G401 (cell line): ENCODE results near the gene OPA3. TPM values are rescaled to one million over a fixed set of nuclear protein-coding genes. Genes with fewer than 3 reads are reported as not detected.
"Not testable (repeated sequence)": the region's sequence is repeated elsewhere in the genome, so short reads cannot be mapped to it uniquely, and the experiment has no call there.

Experiments used
- DNase-seq: peaks from one replicate; pipeline ENCODE4 v3.0.0-alpha.2; 2015; ENCODE audit warnings: low spot score
- in situ Hi-C: cut with HindIII; loops from 2 replicates; pipeline ENCODE4 v1.10.0; 2016; ENCODE audit warnings: low sequenced_read_pairs, mixed read lengths
- total RNA-seq: library from RNA; depleted of rRNA; stranded (reverse); fragments of >200 nt; shearing (Covaris generic); gene quantifications from 2 replicates; pipeline ENCODE4 v1.2.3, GENCODE V29; 2014

The OPA3 gene
- total RNA-seq, 1 experiment from 2014 or later, result 14.4 TPM

GRCh38 chr19:45528149-45528743, 56.4 kb downstream of the OPA3 start:
- peak; percentile 50 for DNase-seq
- in situ Hi-C loops, result no loop called here

DNA sequence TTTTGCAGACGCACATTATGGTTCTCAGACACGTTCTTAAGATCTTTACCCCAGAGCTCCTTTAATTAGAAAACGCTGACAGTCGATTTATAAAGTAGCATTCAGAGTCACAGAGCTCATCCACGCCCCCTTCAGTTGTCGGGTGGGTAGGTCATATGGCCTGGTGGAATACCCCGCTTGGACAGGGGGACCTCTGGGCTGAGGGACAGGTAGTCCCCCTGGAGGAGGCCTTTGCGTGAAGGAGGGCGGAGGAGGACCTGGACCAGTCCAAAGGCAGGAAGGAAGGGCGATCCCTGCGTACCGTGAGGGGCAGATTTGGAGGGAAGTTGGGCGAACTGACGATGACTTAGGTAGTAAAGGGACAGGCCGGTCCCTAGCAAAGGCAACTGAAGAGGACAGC, 56.9 kb downstream of the OPA3 start:
- no peak for DNase-seq
- in situ Hi-C loops, result no loop called here

DNA sequence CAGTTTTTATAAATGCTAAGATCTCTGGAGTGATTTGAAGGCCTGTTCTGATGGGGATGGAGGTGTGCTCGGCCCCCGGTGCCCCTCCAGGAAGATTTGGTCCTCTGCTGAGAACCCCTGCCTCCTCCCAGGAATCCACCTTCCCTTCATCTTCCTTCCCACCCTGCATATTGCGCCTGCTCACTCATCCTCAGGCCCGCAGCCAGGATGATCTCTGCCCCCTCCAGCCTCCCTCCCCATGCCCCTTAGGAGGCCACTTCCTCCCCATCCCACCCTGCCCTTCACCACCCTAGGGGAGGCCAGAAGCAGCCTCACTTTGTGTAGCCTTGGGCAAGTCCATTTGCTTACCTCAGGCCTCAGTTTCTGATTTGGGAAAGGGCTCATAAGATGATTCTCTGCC, 57.6 kb downstream of the OPA3 start:
- in situ Hi-C loops, result no loop called here
- DNase-seq, result no peak

DNA sequence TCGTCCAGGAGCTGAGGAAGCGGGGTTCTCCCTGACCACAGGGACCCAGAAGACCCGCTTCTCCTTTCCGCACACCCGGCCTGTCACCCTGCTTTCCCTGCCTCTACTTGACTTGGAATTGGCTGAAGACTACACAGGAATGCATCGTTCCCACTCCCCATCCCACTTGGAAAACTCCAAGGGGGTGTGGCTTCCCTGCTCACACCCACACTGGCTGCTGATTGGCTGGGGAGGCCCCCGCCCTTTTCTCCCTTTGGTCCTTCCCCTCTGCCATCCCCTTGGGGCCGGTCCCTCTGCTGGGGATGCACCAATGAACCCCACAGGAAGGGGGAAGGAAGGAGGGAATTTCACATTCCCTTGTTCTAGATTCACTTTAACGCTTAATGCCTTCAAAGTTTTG, 58.5 kb downstream of the OPA3 start:
- in situ Hi-C loops, result no loop called here
- peak; percentile 70 for DNase-seq

- in situ Hi-C loops, result no loop called here
Measured at GRCh38 chr19:45524575-45525129, 60.0 kb downstream of the OPA3 start.

GRCh38 chr19:45523642-45524256, 60.9 kb downstream of the OPA3 start:
- in situ Hi-C loops, result no loop called here
- DNase-seq, result peak; percentile 95

More at GRCh38 chr19:45524575-45525129, 60.0 kb downstream of the OPA3 start:
- no peak for DNase-seq

- in situ Hi-C loops, result no loop called here
Measured at GRCh38 chr19:45522010-45522941, 62.3 kb downstream of the OPA3 start.

DNA sequence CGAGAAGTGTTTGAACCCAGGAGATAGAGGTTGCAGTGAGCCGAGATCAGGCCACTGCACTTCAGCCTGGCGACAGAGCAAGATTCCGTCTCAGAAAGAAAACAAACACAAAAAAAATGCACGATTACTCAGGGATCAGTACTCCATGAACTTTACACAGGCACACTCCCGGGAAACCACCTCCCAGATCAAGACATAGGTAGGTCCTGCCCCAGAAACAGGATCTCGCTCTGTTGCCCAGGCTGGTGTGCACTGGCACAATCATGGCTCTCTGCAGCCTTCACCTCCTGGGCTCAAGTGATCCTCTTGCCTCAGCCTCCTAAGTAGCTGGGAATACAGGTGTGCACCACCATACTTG, 66.2 kb downstream of the OPA3 start:
- in situ Hi-C loops, result no loop called here
- no peak for DNase-seq

More at GRCh38 chr19:45522010-45522941, 62.3 kb downstream of the OPA3 start:
- DNase-seq, result no peak

- in situ Hi-C loops, result no loop called here
Measured at GRCh38 chr19:45517641-45518468, 66.7 kb downstream of the OPA3 start.

GRCh38 chr19:45517238-45517637, 67.4 kb downstream of the OPA3 start:
- DNase-seq, result no peak
- in situ Hi-C loops, result no loop called here

More at GRCh38 chr19:45517641-45518468, 66.7 kb downstream of the OPA3 start:
- no peak for DNase-seq

GRCh38 chr19:45515807-45516401, 68.7 kb downstream of the OPA3 start:
- in situ Hi-C loops, result no loop called here
- DNase-seq, result no peak

DNA sequence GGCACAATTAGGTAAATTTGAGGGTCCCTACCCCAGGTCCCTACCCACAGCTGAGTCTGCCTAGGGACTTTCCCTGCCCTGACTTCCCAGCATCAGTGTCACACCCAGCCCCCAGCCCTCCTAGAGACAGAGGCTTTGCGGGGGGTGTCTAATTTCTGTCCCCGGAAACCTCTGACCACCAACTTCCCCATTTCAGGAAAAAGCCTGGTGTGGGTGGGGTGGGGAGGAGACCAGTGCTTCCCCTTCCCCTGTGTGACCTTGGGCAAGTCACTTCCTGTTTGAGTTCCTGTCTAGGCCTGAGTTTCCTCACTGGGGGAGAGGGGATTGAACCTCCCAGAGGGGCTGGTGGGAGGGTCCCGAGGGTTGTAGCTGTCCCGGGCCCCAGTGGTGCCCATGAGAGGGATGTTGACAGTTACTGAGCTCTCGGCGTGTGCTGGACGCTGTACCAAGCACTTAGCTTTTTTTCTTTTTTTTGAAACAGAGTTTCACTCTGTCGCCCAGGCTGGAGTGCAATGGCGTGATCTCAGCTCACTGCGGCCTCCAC, 69.4 kb downstream of the OPA3 start:
- DNase-seq, result no peak
- in situ Hi-C loops, result no loop called here

GRCh38 chr19:45514376-45515051, 70.1 kb downstream of the OPA3 start:
- in situ Hi-C loops, result no loop called here
- no peak for DNase-seq

DNA sequence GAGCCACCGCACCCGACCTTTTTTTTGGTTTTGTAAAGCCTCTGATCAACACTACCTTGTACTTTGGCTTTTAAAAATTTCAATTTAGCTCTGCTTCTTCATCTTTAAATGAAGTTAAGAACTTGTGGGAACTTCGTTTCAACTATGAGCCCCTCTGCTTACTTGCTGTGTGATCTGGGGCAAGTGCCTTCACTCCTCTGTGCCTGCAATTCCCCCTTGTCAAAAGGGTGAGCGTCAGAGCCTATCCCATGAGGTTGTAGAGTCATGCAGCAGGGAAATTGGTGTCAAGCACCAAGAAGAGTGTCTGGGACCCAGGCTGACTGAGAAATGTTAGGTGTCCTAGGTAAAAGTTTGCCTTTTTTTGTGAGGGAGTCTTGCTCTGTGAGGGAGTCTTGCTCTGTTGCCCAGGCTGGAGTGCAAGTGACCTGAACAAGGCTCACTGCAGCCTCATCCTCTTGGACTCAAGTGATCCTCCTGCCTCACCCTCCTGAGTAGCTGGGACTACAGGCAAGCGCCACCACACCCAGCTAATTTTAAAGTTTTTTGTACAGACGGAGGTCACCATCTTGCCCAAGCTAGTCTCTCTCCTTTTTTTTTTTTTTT, 71.6 kb downstream of the OPA3 start:
- in situ Hi-C loops, result no loop called here

DNA sequence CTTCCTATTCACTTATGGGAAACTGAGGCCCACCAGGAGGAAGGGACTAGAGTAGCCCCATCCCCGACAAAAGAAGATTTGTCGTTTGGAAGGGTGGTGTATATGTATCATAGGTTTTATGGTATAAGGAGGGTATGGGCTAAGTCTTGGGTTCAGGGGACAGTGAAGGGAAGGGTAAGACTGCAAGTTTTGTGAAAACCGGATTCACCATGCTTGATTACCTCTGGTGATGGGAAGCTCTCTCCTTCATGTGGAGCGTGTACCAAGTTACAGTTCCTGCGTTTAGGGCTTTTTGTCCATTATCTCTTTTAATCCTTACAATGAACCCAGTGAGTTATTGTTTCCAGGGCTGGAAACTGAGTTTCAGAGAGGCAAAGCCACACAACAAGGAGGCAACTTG, 73.5 kb downstream of the OPA3 start:
- in situ Hi-C loops, result no loop called here

More for the DNA sequence above, 71.6 kb downstream of the OPA3 start:
- no peak for DNase-seq

DNA sequence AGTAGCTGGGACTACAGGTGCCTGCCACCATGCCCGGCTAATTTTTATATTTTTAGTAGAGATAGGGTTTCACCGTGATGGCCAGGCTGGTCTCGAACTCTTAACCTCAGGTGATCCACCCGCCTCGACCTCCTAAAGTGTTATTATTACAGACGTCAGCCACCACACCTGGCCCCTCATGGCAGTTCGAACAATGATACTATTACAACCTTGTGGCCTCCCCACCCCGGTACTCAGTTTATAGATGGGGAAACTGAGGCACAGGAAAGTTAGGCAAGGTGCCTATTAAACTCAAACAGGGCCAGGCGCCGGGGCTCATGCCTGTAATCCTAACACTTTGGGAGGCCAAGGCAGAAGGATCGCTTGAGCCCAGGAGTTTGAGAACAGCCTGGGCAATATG, 74.2 kb downstream of the OPA3 start:
- DNase-seq, in situ Hi-C loops: not testable (repeated sequence)

More for the DNA sequence above, 73.5 kb downstream of the OPA3 start:
- DNase-seq, result no peak

DNA sequence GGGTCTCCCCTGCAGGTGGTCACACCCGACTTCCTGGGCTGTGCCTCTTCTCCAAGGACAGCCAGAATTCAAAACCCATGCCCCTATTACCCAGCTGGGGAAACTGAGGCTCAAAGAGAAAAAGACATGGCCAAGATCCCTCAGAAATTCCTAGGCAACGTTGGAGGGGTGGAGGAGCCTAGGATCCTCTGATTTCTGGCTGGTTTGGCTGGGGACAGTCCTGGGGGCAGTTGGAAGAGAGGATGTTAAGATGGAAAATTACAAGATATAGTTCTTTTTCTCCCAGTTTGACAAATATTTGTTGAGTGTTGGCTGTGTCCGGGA, 74.9 kb downstream of the OPA3 start:
- in situ Hi-C loops, result no loop called here
- DNase-seq, result no peak
